NCI-H526 treated with DMSO at 0.1 percent for 48 hours (cell line): ENCODE data around the gene TTC39C.

Source experiments
- DNase-seq: peaks from one replicate; lab custom pipeline; 2025; lab: John Stamatoyannopoulos, UW

The TTC39C gene

DNA sequence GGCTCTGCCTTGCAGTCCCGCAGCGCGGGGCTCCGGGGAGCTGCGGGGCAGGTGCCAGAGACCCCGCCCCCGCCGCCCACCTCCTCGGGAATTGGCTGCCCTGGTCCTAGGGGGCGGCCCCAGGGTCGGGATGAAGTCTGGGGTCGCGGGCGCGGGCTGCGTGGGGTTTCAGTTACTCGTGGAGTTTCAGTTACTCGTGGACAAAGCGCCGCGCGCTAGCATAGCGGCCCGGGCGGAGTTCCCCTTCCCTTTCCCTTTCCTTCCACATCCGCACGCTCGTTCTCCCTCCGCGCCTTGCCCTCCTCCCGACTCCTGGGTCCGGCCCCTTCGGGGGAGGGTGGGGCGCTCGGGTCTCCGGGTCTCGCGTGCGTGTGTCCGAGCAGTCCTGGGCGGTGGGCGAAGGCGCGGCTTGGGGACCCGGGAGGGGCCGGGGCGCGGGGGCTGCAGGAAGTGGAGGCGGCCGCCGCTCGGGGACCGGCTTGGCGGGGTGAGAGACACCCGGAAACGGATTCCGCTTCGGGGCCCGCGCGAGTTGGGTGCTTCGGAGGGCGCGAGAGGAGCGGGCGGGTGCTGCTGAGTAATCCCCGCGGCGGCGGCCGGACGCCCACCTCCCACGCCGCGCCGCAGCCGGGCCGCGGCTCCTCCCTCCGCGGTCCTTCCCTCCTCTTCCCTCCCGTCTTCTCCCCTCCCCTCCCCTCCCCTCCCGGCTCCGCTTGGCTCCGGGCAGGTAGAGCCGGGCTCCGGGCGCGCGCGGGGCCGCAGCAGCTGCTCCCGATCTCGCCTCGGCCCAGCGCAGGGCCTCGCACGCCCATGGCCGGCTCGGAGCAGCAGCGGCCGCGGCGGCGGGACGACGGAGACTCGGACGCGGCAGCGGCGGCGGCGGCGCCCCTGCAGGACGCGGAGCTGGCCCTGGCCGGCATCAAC is at the start of gene TTC39C:
TSS of gene TTC39C (plus strand) at position 693 of the 924 bp plus-strand sequence. CDS start at position 811, 118 bp downstream.
- DNase-seq = peak; percentile 39

DNA sequence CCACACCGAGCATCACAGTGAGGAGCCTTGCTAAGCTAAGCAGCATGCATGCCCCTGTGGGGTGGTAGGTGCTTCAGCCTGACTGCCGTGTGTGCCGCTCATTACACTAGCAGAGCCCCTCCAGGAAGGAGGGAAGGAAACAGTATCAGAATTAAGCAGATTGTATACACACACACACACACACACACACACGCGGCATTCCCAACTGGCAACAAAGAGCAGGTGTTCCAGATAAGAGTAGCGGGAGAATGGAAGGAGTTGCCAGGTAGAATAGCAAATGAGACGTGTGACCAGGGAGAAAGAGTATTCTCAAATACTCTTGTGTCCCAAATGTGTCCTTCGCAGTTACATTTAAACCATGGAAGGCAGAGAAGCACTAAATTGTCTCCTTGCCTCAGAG is 47.6 kb upstream of the TTC39C start:
- DNase-seq = no peak

DNA sequence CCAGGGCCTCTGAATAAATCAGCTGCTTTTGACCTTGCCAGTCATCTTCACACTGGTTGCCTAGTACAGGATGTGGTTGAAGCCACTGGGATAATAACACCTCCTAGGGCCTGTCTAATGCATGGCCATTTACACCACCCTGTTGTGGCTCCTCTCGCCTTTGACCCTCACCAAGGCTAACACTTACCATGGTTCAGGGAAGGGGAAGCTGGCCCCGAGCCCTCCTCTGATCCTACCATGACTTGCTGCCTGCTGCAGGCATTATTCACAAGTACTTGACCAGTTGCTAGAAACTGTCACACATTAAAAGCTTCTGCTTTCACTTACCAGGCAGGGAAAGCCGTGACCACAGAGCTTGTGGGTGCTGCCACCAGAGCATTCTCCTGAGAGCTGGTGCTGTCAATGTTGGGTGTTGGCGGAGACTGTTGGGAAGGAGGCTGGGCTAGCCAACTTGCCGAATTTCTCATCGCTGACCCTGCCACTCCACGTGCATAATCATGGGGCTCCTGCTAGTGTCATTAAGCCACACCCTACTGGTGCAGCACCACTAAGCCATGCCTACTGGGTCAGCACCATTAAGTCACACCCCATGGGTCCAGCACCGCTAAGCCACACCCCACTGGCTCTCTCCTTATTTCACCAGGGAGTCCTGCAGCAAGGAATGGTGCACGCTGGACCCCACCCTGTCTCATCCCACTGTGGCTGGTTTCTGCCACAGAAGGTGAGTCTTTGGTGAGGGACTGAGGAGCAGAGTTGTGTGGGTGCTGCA is 47.0 kb upstream of the TTC39C start:
- DNase-seq = no peak

DNA sequence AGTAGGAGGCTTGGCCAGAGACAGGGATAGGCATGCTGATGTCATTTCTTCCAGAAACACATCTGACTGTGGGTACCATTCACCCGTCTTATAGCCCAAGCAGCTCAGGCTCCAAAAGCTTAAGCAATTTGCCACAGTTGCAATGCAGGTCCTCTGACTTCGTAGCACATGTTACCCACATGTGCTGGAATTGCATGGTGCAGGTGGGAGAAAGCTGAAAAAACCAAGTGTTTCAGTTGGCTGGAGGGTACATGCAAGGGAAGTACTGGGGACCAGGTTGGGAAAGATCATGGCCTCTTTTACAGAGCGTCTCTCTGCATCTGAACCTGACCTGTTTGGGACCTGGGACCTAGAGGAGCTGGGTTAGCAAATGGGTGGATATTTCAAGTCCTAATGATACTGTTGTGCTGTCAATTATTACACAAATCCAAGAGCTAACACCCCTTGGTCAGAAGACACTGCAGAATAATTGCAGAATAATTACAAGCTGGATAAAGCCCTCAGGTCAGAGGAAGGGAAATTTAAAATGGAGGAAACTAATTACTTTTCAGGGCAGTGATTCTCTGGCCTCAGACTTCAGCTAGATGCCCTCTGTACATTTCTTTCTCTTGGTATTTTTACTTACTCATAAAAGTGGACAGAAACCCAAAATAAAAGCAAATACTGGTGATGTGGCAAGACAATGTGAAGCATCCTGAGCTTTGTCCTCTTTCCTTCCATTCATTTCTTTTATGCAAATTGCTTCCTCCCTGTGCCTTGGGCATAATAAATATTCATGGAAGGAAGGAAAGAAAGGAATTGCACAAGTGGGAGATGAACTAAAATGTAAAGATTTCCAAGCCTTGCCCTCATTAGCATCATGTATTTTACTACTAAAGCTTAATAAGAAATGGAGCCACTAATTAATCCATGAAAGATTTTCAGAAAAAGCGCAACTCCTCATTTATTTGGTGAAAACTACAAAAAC is 45.6 kb upstream of the TTC39C start:
- no peak for DNase-seq

DNA sequence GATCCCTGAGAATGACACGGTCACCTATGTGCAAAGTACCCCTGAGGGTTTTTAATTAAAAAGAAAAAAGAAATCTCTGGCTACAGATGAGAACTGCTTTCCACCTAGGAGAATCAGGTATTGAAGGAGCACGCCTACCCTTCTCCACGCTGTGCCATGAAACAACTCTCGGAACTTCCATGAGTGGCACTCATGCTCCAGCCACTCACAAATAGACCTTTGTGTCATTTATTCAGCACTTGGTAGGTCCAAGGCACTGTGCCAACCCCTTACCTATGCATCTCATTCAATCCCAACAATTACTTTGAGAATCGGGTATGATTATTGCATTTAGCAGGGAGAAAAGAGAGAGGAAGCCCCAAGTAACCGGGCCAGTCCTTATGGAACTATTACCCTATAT is 44.9 kb upstream of the TTC39C start:
- no peak for DNase-seq

DNA sequence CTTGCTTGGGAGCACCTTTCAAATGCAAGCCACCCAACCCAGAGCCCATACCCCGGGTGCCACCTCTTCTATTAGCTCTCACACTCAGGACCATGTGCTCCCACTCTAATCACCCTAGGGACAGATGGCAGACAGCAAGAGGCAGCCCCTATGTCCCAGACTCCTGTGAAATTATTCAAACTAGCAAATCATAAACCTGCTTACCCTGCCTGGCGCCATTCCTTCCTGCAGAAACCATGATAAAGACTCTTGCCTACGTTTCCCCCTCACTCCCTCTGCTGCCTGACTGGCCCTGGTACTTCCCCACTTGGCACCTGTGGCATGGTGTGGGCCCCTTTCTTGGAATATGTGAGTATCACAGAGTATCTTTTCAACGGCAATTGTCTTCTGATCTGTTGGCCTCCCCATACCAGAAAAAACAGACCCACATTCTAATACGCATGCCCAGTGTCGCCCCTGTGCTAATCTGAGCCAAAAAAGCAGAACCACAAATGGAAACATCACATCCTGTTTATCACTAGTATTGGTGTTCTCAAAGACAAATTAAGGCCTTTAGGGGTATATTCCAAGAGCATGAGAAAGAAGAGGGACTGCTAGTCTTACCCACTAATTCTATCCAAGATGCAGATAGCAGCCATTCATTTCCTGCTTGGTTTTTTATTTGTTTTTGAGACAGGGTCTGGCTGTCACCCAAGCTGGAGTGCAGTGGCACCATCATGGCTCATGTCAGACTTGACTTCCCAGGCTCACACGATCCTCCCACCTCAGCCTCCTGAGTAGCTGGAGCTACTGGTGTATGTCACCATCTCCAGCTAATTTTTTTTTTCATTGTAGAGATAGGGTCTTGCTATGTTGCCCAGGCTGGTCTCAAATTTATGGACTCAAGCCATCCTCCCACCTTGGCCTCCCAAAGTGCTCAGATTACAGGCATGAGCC is 44.1 kb upstream of the TTC39C start:
- DNase-seq = no peak

DNA sequence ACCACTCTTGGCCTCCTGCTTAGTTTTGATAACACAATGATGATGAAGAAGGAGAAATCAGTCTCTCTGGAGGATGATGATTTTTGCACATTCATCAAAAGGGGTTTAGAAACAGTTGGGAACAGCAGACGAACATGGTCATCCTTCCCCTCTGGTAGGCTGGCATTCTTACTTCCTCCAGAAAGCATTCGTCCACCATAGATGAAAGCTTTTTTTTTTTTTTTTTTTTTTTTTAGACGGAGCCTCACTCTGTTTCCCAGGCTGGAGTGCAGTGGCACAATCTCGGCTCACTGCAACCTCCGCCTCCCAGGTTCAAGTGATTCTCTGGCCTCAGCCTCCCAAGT is 43.5 kb upstream of the TTC39C start:
- no peak for DNase-seq

DNA sequence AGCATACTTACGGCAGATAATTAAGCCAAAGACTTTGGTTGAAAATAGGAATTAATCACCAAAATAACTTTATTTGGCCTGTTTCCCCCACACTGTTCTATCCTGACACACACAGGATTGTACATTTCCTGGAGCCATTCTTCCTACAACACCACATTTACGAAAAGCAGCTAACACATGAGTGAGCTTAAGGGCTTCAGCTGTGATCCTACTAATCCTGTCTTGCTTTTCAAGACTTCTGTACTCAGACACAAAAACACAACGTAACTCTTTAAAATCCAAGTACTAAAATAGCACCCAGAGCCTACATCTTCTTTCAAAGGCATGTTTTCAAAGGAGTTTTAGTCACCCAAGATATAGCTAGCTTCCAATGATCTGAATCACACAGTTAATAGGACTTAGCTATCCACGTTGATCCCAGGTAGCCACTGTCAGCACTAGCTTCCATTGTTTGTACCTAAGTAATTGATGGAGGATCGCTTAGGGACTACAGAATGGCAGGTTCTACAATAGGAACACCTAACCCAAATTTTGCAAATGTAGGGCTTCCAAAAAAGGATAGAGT is 42.8 kb upstream of the TTC39C start:
- no peak for DNase-seq

DNA sequence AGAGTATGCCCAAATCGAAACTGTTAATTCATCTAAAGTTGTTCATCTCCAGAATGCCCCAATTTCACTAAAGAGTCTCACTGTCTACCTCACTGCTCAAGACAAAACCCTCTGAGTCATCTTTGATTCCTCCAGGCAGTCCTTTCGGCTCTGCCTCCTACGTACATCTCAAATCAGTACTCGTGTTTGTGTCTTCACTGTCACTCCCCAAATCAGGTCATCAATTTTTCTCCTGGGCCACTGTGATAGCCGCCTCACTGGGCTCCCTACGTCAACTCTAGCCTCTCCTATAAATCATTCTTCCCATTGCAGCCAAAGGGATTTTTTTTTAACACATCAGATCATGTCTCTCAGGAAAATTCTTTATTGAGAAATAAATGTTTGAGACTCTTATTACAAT is 42.1 kb upstream of the TTC39C start:
- DNase-seq = no peak

DNA sequence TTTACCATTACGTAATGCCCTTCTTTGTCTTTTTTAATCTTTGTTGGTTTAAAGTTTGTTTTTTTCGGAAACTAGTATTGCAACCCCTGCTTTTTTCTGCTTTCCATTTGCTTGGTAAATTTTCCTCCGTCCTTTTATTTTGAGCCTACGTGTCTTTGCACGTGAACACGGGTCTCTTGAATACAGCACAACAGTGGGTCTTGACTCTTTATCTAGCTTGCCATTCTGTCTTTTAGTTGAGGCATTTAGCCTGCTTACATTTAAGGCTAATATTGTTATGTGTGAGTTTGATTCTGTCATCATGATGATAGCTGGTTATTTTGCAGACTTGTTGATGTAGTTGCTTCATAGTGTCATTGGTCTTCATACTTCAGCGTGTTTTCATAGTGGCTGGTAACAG is 37.5 kb upstream of the TTC39C start:
- no peak for DNase-seq

DNA sequence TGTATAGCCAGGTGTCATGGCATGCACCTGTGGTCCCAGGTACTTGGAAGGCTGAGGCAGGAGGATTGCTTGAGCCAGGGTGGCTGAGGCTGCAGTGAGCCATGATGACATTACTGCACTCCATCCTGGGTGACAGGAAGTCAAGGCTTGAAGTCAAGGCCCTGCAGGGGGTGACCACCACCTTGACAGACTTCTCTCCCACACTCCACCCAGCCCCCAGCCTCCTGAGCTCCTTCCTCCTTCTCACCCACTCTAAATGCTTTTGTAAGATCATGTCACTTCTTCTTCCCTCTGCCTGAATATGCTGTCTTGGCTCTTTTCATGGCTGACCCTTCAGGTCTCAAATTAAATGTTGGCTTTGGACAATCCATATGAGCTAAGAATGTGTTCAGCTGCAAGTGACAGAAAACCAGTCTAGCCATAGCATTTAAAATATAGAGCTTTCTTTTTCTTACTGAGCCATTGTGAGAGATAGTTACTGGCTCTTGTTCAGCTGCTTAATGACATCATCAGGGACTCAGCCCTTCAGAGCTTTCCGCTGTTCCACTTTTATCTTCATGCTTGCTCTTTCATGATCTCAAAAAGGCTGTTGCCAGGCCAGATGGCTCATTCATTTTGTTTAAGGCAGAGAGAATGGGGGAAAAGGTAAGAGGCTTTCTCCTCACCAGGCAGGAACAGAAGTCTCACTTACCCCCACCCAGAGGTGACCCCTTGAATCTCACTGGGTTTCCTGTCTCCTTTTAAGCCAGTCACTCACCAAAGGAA is 36.7 kb upstream of the TTC39C start:
- no peak for DNase-seq

DNA sequence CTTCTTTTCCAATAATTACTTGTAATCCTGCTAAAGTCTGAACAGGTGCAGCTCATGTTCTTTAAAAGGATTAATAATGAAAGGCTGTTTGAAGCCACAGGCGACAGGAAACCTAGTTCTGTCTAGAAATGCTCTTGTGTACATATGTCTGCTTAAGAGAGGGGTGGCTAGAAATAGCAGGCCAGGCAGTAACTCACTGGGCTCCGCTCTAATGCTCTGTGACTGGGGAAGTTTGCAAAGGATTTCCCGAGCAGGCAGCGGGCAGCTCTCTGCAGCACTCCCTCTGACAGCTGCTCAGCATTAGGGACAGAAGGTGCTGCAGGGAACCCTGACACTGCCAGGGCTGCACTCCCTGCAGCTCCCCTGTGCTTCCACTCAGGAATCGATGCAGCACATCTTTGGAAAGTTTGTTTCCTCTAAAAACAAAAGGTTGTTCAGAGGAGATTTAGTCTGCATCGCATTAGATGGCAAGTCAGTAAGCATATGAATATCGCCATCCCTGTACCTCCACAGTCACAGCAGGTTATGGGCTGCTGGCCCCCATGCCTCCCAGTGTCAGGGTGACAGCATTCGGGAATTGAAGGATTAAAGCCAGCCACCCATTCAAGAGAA is 33.1 kb upstream of the TTC39C start:
- no peak for DNase-seq

DNA sequence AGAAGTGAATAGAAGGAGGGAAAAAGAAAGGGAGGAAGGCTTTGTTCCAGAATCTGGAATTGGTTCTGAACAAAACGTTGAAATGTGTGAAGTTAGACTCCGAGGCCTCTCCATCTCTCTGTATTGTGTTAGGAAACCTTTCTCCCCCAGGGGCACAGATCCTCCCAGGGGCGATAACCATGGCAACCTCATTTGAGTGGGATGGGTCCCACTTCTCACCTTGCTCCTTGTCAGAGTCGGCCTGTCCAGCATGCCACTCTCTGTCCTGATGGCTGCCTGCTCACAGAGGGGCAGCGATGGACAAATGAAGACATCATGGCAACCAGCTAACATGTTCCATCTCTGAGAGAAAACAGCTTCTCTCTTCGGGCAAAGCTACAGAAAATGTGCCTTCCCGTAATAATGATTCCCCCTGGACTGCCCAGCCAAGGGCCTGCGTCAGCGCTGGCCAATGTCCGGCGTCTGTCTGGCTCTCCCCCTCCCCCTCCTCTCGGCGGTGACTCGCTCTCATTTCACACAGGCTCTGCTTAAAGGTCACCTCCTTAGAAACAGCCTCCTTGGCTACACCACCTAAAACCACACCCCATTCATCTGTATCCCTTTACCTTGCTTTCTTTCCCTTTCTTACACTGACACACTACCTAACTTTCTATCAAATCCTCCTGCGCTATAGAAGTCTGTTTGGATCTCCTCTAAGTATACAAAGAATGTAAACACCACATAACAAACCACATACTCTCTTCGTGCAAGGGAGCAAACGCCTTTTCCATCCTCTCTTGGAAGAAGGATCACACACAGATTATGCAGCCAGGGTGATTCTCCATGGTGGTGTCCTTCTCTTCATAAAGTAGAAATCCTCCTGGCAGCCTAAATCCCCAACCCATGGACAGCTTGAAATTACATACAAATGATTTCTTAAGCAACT is 32.1 kb upstream of the TTC39C start:
- DNase-seq = no peak

DNA sequence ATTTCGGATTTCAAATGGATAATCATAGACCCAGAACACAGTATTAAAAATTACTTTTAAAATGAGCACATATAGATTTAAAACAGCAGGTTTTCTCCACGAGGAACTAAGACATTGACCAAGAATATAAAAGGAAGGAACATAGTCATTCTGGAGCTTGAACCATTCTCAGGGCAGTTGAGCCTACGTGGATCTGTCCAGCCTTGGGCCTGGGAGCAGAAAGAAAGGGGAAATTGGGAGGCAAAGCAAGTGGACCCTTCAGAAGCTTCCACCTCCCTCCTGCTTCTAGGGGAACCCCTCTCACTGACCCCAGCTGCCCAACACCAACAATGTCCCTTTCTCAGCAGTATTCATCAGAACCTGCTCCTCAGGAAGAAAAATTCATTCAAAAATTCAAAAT is 31.4 kb upstream of the TTC39C start:
- no peak for DNase-seq

DNA sequence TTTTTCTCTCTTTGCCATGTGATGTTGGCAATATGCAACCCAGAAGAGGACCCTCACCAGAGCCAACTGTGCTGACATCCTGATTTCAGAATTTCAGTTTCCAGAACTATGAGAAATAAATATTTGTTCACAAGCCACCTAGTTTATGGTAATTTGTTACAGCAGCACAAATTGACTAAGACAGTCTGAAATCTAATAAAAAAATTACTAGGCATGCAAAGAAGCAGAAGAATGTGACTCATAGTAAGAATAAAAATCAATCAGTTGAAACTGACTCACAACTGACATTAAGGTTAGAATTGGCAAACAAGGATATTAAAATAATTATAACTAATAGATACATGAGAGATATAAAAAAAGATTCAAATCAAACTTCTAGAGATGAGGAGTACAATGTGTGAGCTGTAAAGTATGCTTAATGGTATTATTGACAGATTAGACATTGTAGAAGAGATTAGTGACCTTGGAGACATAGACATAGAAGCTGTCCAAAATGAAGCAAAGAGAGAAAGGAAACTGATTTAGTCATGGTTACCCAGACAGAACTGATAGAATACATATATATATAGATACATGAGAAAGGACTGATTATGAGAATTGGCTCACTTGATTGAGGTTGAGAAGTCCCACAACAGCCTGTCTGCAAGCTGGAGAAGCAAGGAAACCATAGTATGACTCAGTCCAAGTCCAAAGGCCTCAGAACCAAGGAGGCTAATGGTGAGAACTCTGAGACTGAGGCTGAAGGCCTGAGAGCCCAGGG is 27.8 kb upstream of the TTC39C start:
- DNase-seq = no peak

DNA sequence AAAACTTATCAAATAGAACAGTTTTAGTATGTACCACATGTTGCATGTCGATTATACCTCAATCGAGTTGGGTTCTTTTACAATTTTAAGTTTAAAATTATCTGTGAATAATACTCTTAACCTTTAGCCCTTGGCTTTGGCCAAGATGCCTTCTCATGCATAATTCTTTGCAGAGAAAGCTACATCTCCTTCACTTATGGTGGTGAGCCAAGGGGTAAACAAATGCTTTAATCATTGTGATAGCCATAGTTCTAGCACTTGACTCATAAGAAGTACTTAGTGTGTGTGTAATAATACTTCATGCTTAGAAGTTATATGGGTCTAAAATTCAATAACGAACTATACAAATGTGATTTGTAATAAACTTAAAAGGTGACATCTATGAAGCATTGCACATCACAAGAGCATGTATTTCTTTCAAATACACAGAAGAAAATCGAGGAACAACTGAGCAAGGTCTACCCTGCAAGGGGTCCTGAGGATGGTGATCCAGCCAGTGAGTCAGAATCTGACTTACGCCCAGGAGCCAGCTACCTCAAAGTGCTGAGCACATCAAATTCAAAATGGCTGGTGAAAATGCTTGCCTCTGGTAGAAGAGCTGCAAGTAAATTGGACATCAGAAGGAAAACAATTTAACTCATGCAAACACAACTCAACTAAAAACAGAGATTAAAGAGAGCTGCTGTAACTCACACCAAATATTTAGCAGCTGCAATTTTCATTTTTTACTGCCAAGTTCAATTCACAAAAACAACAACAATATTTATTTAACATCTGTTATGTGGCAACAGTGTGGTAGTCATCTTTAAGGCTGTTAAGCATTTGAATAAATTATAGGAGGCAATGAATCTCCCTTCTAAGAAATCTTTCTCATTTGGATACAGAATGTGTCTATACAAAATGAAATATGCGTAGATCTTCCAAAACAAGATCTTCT is 23.8 kb upstream of the TTC39C start:
- no peak for DNase-seq
